ENCODE data around the gene RNGTT. TPM values are rescaled to one million over a fixed set of nuclear protein-coding genes. Genes with fewer than 3 reads are reported as not detected.

The RNGTT gene
- total RNA-seq, 1 donor from 2014 or later: 7.6 TPM

GRCh38 chr6:88877893-88878292, 85.5 kb downstream of the RNGTT start:
- intact Hi-C loops (cut with DNase I): no loop called here

GRCh38 chr6:88872962-88873361, 90.5 kb downstream of the RNGTT start:
- ATAC-seq (ENCODE audit: poor library complexity) (no peak), DNase-seq (no peak)
- intact Hi-C loops (cut with DNase I): loop anchor here (5.0 kb wide), 1 partner anchor 946 kb away; no protein-coding TSS in a partner anchor

More at GRCh38 chr6:88877893-88878292, 85.5 kb downstream of the RNGTT start:
- DNase-seq: no peak
- ATAC-seq (ENCODE audit: poor library complexity): no peak

DNA sequence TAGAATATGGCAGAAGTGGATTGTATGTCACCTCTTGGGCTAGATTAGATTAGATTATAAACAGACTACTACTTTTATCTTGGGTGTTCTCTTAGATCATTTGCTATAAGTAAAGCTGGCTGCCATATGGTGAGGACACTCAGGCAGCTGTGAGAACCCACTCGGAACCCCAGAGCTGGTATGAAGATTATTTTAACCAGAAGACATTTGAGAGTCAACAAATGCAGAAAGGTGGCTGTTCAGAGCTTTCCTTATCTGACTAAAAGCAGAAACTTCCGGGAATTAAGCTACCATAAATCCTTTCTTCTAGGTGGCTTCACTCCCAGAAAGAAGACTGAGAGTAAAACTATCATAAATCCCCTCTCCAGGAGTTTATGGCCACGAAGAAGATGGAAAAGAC, 91.9 kb downstream of the RNGTT start:
- intact Hi-C loops (cut with DNase I): loop anchor here (5.0 kb wide), 1 partner anchor 944 kb away; no protein-coding TSS in a partner anchor

GRCh38 chr6:88870717-88871330, 92.6 kb downstream of the RNGTT start:
- DNase-seq (no peak), ATAC-seq (ENCODE audit: poor library complexity) (peak; percentile 48)
- intact Hi-C loops (cut with DNase I): loop anchor here (5.0 kb wide), 1 partner anchor 944 kb away; no protein-coding TSS in a partner anchor

More for the DNA sequence above, 91.9 kb downstream of the RNGTT start:
- no peak for ATAC-seq (ENCODE audit: poor library complexity)
- DNase-seq: no peak

DNA sequence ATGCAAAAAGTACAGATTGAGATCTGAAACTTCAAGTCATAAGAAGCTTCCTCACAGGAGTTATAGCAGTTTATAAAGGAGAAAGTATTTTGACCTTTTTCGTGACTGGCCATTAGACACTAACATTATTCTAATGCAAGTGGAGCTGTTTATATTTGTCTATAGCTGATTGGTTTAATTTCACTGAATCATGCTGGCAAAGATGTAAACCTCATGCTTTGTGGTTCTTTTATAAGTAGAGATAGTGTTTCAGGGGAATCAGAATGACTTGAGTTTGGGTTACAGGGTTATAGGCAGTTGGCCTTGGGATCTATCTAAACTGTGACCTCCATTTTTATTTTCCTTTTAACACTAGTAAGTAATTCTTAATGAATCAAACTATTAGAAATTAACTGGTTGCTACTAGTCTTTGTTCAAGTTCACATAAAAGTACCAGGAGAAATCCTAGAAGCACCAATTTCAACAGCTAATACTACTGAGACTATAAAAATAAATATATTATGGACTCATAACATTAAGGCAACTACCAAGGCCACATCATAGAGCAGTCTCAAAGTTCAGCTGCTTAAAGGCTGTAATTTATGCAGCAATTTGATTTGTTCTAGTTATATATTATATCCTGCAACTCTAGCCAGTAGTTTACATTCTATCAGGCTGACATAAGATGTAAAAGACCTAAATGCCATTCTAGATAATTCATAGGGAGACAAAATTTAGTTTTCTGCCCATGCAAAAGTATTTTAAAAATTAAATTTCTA, 94.0 kb downstream of the RNGTT start:
- ATAC-seq (ENCODE audit: poor library complexity): no peak
- no peak for DNase-seq
- intact Hi-C loops (cut with DNase I): loop anchor here (5.0 kb wide), 1 partner anchor 942 kb away; no protein-coding TSS in a partner anchor

DNA sequence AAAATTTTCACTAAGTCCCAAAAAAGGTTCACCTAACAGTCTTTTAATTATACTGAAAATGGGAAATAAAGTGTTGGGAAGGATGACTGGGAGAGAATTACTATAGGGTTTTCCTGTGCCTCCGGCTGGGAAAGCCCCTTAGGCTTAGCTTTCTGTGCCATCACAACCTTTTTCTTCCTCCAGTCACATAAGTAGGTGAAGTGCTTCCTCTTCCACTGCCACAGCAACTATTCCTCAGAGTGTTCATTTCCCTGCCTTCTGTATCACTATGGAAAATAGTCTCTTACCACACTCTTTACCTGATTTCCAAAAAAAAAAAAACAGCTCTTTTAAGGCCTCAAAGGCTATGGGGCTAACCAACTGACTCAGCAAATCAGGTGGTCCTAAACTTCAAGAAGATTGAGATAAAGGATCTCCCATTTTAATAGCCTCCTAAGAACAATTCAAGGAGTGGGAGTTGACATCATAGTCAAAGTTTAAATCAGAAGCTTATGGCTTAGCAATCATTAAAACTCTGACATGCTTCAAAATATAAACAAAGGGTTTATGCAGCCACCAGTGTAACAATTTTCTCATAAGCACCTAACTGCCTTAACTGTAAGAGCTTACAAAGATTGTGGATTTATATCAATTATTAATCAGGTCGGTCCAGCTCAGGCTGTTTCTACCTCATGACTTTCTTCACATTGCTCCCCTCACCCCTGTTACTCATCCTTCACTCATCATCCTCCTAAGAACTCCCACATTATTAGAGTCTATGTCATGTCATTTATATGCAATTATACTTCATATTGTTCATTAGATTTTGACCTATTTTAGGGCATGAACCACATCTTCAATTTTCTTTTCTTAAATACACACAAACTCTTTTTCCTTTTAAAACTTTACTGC, 95.3 kb downstream of the RNGTT start:
- intact Hi-C loops (cut with DNase I): no loop called here
- ATAC-seq (ENCODE audit: poor library complexity): no peak

DNA sequence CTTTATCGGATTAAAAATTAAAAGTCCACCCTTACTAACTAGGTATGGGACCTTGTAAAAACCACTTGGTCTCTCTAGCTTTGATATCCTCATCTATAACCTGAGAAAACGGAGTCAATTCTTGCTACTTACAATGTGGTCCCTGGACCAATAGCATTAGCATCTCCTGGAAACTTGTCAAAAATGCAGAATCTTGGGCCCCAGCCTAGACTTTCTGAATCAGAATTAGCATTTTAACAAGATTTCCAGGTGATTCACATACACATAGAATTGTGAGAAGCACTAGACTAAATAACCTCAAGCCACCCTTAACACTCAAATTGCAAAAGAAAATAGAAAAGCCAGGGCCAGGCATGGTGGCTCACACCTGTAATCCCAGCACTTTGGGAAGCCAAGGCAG, 96.6 kb downstream of the RNGTT start:
- DNase-seq (no peak), ATAC-seq (ENCODE audit: poor library complexity) (no peak)
- intact Hi-C loops (cut with DNase I): no loop called here

More for the DNA sequence above, 95.3 kb downstream of the RNGTT start:
- no peak for DNase-seq

DNA sequence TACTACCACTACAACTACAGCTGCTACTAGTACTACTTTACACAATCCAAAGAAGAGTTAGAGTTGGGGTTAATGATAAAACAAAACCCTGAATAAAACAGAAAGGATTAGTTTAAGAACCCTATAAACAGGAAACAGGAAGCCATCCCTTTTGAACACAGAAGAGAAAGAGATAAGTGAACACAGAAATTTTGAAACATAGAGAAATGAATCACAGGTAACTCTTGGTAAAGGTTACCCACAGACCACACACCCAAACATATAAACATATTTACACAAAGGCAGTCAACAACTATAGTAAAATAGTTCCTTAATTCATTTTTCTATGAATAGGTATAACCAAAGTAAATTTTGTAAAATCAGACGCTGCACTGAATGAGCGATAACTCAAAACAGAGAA, 98.1 kb downstream of the RNGTT start:
- intact Hi-C loops (cut with DNase I): no loop called here
- ATAC-seq (ENCODE audit: poor library complexity) (no peak), DNase-seq (no peak)

DNA sequence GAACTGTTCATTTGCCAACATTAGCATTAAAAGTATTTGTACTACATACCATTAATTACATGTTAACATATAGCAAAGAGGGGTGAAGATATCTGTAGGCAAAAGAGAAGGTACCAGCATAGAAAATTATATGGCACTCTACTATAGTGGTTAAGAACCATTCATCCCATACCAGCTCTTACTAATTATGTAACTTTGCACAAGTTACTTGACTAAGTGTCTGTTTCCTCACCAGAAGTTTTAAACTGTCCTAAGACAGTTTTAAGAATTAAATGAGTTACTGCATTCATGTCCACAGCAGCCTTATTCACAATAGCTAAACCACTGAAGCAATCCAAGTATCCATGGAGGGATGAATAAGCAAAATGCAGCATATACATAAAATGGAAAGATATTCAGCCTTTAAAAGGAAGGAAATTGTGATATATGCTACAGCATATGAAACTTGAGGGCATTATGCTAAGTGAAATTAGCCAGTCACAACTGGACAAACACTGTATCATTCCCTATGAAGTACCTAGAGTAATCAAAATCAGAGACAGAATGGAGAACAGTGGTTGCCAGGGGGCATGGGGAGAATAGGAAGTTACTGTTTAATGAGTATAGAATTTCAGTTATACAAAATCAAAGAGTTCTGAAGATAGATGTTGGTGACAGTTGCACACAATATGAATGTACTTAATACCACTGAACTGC, 98.9 kb downstream of the RNGTT start:
- DNase-seq (no peak), ATAC-seq (ENCODE audit: poor library complexity) (no peak)
- intact Hi-C loops (cut with DNase I): no loop called here

GRCh38 chr6:88860310-88860709, 103.1 kb downstream of the RNGTT start:
- intact Hi-C loops (cut with DNase I): no loop called here

DNA sequence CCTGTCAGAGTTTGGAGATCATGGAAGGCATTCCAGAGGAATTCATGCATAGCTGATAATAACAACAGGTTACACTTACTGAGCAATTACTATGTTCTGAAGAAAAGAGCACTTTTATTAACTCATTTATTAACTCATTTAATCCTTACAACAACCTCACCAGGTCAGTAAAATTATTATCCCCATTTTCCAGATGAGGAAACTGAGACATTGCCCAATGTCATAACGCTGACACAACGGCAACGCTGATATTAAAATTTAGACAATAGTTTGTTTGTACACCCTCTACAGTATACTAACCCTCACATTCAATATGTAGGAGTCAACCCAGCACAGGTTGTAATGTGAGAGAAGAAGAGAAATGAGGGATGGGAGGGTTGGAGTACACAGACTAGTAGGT, 105.0 kb downstream of the RNGTT start:
- DNase-seq: no peak
- intact Hi-C loops (cut with DNase I): no loop called here

More at GRCh38 chr6:88860310-88860709, 103.1 kb downstream of the RNGTT start:
- DNase-seq (no peak), ATAC-seq (ENCODE audit: poor library complexity) (peak; percentile 81)

DNA sequence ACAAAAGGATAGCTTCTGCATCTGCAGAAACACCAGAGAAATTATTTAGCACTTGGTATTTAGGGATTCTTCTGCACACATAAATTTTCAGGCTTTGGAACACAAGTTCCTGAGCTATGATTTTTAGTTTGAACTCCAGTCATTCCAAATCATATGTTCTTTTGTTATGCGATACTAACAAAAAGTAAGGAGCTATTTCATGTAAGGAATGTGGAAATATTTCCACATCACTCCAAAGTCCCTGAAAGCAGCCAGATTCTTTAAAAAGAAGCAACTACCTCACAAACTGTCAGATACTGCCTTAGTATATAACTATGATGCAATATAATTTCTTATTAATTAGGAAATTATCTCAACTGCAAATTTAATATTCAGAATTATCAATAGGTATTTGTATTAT, 106.9 kb downstream of the RNGTT start:
- intact Hi-C loops (cut with DNase I): no loop called here
- DNase-seq (no peak), ATAC-seq (ENCODE audit: poor library complexity) (no peak)

More for the DNA sequence above, 105.0 kb downstream of the RNGTT start:
- no peak for ATAC-seq (ENCODE audit: poor library complexity)

- ATAC-seq (ENCODE audit: poor library complexity) (no peak), DNase-seq (no peak)
- intact Hi-C loops (cut with DNase I): no loop called here
Measured at GRCh38 chr6:88855541-88856147, 107.8 kb downstream of the RNGTT start.

- ATAC-seq (ENCODE audit: poor library complexity) (no peak), DNase-seq (no peak)
- intact Hi-C loops (cut with DNase I): no loop called here
Measured at GRCh38 chr6:88852775-88853174, 110.6 kb downstream of the RNGTT start.

- DNase-seq (no peak), ATAC-seq (ENCODE audit: poor library complexity) (no peak)
- intact Hi-C loops (cut with DNase I): no loop called here
Measured at GRCh38 chr6:88852000-88852399, 111.4 kb downstream of the RNGTT start.

DNA sequence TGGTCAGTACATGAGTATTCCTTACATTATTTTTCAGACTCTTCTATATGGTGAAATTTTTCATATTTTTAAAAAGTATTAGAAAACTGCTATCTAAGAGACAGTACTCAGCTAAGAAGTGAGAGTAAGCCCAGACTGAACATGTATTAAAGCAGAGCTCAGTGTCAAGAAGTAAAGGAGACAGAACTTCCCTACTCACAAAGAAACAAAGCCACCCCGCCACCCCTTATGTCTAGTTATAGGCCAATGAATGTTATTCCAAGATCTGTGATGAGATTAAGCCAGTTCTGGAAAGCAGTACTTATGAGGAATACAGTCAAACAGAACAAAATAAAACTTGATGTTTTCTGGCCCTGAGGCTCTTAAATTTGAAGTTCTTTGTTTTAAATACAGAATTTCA, 114.5 kb downstream of the RNGTT start:
- DNase-seq: no peak
- no peak for ATAC-seq (ENCODE audit: poor library complexity)
- intact Hi-C loops (cut with DNase I): no loop called here

GRCh38 chr6:88843040-88843439, 120.4 kb downstream of the RNGTT start:
- ATAC-seq (ENCODE audit: poor library complexity) (peak; percentile 74), DNase-seq (no peak)
- intact Hi-C loops (cut with DNase I): no loop called here

- ATAC-seq (ENCODE audit: poor library complexity) (no peak), DNase-seq (no peak)
- intact Hi-C loops (cut with DNase I): no loop called here
Measured at GRCh38 chr6:88842320-88842719, 121.1 kb downstream of the RNGTT start.
